Endothelial cell of umbilical vein (primary cell): ENCODE data around the gene AP1B1.

Experiments
- CTCF ChIP-seq, 2 donors: IDR thresholded peaks; 1 replicate in 1 of 2; 2 replicates in 1 of 2; pipeline ENCODE4 v1.5.1; 2011; ENCODE audit warnings: low read length in 2 of 2, mild to moderate bottlenecking in 2 of 2, moderate library complexity in 2 of 2, control low read depth in 1 of 2, inconsistent platforms in 1 of 2, low read depth in 1 of 2; ENCODE audit not compliant: insufficient read depth in 1 of 2; ENCODE audit errors: extremely low read depth in 1 of 2
- EZH2 ChIP-seq: IDR thresholded peaks from 2 replicates; pipeline ENCODE4 v1.6.1; 2012; ENCODE audit warnings: borderline replicate concordance, low read depth, mild to moderate bottlenecking, moderate library complexity, low read length, inconsistent platforms; ENCODE audit not compliant: severe bottlenecking
- JUN ChIP-seq: IDR thresholded peaks from 2 replicates; pipeline ENCODE4 v1.6.1; 2011; ENCODE audit warnings: borderline replicate concordance, low read depth; ENCODE audit not compliant: insufficient read length, insufficient read depth
- POLR2A ChIP-seq: IDR thresholded peaks from 2 replicates; pipeline ENCODE4 v1.6.1; 2012; ENCODE audit warnings: low read depth, mild to moderate bottlenecking, control low read depth, low read length

- TF ChIP-seq CTCF (IDR thresholded peaks at IDR 0.05; ENCODE audit: extremely low read depth in 1 of 2, insufficient read depth in 1 of 2, low read depth in 1 of 2, low read length in 2 of 2) (no peak), POLR2A (no peak), JUN (no peak), EZH2 (no peak)
These were observed 80.7 kb downstream of the AP1B1 start for GRCh38 chr22:29307596-29308147.
